HPDE6-E6E7 (cell line): ENCODE data around the gene CA14.
"Not testable (repeated sequence)": the region's sequence is repeated elsewhere in the genome, so short reads cannot be mapped to it uniquely, and the experiment has no call there.

Experiments used
- DNase-seq: peaks from one replicate; pipeline ENCODE4 v3.0.0; 2011; ENCODE audit warnings: missing footprints; ENCODE audit errors: extremely low spot score

CA14 gene

GRCh38 chr1:150257624-150258585 lies at the start of gene CA14:
TSS of gene CA14 (plus strand) at chr1:150257774. CDS start at chr1:150258129, 355 bp downstream.
- no peak for DNase-seq

GRCh38 chr1:150208460-150208859 lies 49.1 kb upstream of the CA14 start:
- not testable (repeated sequence) for DNase-seq

GRCh38 chr1:150210091-150210490 lies 47.5 kb upstream of the CA14 start:
- DNase-seq: no peak

GRCh38 chr1:150210706-150211105 lies 46.9 kb upstream of the CA14 start:
- DNase-seq: no peak

GRCh38 chr1:150212070-150212469 lies 45.5 kb upstream of the CA14 start:
- DNase-seq: no peak

GRCh38 chr1:150213170-150214098 lies 44.1 kb upstream of the CA14 start:
- peak; percentile 86 for DNase-seq

GRCh38 chr1:150214099-150214756 lies 43.3 kb upstream of the CA14 start:
- DNase-seq: not testable (repeated sequence)

GRCh38 chr1:150215855-150216254 lies 41.7 kb upstream of the CA14 start:
- not testable (repeated sequence) for DNase-seq

- peak; percentile 10 for DNase-seq
Measured at GRCh38 chr1:150221552-150221951, 36.0 kb upstream of the CA14 start.

- DNase-seq: no peak
Measured at GRCh38 chr1:150224983-150225382, 32.6 kb upstream of the CA14 start.

- DNase-seq: no peak
Measured at GRCh38 chr1:150225546-150225945, 32.0 kb upstream of the CA14 start.

- DNase-seq: no peak
Measured at GRCh38 chr1:150226486-150226885, 31.1 kb upstream of the CA14 start.

GRCh38 chr1:150227228-150227627 lies 30.3 kb upstream of the CA14 start:
- DNase-seq: no peak

GRCh38 chr1:150228246-150228645 lies 29.3 kb upstream of the CA14 start:
- not testable (repeated sequence) for DNase-seq

- not testable (repeated sequence) for DNase-seq
Measured at GRCh38 chr1:150232921-150233320, 24.7 kb upstream of the CA14 start.

GRCh38 chr1:150233359-150234308 lies 23.9 kb upstream of the CA14 start:
- DNase-seq: no peak

- no peak for DNase-seq
Measured at GRCh38 chr1:150234309-150234565, 23.3 kb upstream of the CA14 start.

GRCh38 chr1:150234566-150235293 lies 22.8 kb upstream of the CA14 start:
- DNase-seq: peak; percentile 63

- no peak for DNase-seq
Measured at GRCh38 chr1:150235294-150235851, 22.2 kb upstream of the CA14 start.
